G401.6 (cell line): ENCODE data around the gene WWTR1.

ENCODE experiments used
- FAIRE-seq: peaks from 2 replicates; lab custom pipeline; 2012; peaks lifted over from hg19 to GRCh38; lab: Jason Lieb, UNC

Gene WWTR1

GRCh38 chr3:149654188-149654601, 3.6 kb downstream of the WWTR1 start:
- no peak for FAIRE-seq

GRCh38 chr3:149653564-149653963, 4.3 kb downstream of the WWTR1 start:
- no peak for FAIRE-seq

GRCh38 chr3:149653136-149653535, 4.7 kb downstream of the WWTR1 start:
- FAIRE-seq, result no peak

GRCh38 chr3:149650828-149651227, 7.0 kb downstream of the WWTR1 start:
- FAIRE-seq, result no peak

GRCh38 chr3:149648525-149648924, 9.3 kb downstream of the WWTR1 start:
- FAIRE-seq, result no peak

- FAIRE-seq, result no peak
These were observed 10.0 kb downstream of the WWTR1 start for GRCh38 chr3:149647812-149648211.

- FAIRE-seq, result no peak
These were observed 10.5 kb downstream of the WWTR1 start for GRCh38 chr3:149647285-149647684.

GRCh38 chr3:149646181-149646766, 11.6 kb downstream of the WWTR1 start:
- no peak for FAIRE-seq

GRCh38 chr3:149643963-149644362, 13.9 kb downstream of the WWTR1 start:
- no peak for FAIRE-seq

- FAIRE-seq, result no peak
These were observed 14.4 kb downstream of the WWTR1 start for GRCh38 chr3:149643482-149643798.

- no peak for FAIRE-seq
These were observed 16.7 kb downstream of the WWTR1 start for GRCh38 chr3:149640976-149641728.

GRCh38 chr3:149639093-149639486, 18.7 kb downstream of the WWTR1 start:
- FAIRE-seq, result no peak

- no peak for FAIRE-seq
These were observed 19.4 kb downstream of the WWTR1 start for GRCh38 chr3:149638228-149639092.

GRCh38 chr3:149635396-149635795, 22.4 kb downstream of the WWTR1 start:
- no peak for FAIRE-seq

GRCh38 chr3:149634573-149634972, 23.3 kb downstream of the WWTR1 start:
- no peak for FAIRE-seq

GRCh38 chr3:149634072-149634471, 23.8 kb downstream of the WWTR1 start:
- FAIRE-seq, result no peak

GRCh38 chr3:149632225-149632624, 25.6 kb downstream of the WWTR1 start:
- no peak for FAIRE-seq

GRCh38 chr3:149630806-149631205, 27.0 kb downstream of the WWTR1 start:
- FAIRE-seq, result no peak

- FAIRE-seq, result no peak
These were observed 28.7 kb downstream of the WWTR1 start for GRCh38 chr3:149628957-149629670.

GRCh38 chr3:149626671-149627070, 31.2 kb downstream of the WWTR1 start:
- FAIRE-seq, result no peak

GRCh38 chr3:149625795-149626194, 32.0 kb downstream of the WWTR1 start:
- no peak for FAIRE-seq

- FAIRE-seq, result no peak
These were observed 34.0 kb downstream of the WWTR1 start for GRCh38 chr3:149623824-149624223.
